IMR-90 (cell line): Measurements from ENCODE around the gene TBC1D24. TPM values are rescaled to one million over a fixed set of nuclear protein-coding genes. Genes with fewer than 3 reads are reported as not detected.

Source experiments
- ATAC-seq: fragments of 200-7000 bp; cut with Tn5 transposase; 2 replicates; pipeline ENCODE4 v1.9.1; 2020; ENCODE audit warnings: low read depth, mild to moderate bottlenecking, moderate library complexity
- BruUV-seq: library from RNA; stranded (reverse); fragments of 400-500 nt; replicated peaks from 2 replicates; lab custom pipeline; 2021; lab: Mats Ljungman, UMichigan
- CTCF ChIA-PET: fragments of 300-600 bp; formaldehyde crosslinking; extraction: SDS; loops from one replicate; lab custom pipeline; 2021; ENCODE audit warnings: antibody characterized with exemption; lab: Yijun Ruan, JAX
- POLR2A ChIA-PET: fragments of 300-600 bp; sonication (Branson Sonifier 250); formaldehyde crosslinking; loops from one replicate; lab custom pipeline; 2022; ENCODE audit warnings: antibody characterized with exemption; ENCODE audit not compliant: unreplicated experiment; lab: Charles Lee
- DNase-seq: peaks from one replicate; pipeline ENCODE4 v3.0.0; 2013
- H2AFZ ChIP-seq: replicated peaks from 2 replicates; pipeline ENCODE3; 2013; ENCODE audit warnings: low read length, mild to moderate bottlenecking; ENCODE audit not compliant: poor library complexity
- H2AK5ac ChIP-seq: 2 replicates; pipeline ENCODE4 v1.6.1; 2013; ENCODE audit warnings: low read depth, low read length, inconsistent platforms
- H2AK9ac ChIP-seq: replicated peaks from 2 replicates; pipeline ENCODE3; 2013; ENCODE audit warnings: mild to moderate bottlenecking, low read depth, low read length, moderate library complexity; ENCODE audit not compliant: poor library complexity
- H2BK120ac ChIP-seq: 2 replicates; pipeline ENCODE4 v1.6.1; 2013; ENCODE audit warnings: low read depth, low read length, inconsistent platforms
- H2BK15ac ChIP-seq: 3 replicates; pipeline ENCODE4 v1.6.1; 2013; ENCODE audit warnings: low read depth, low read length, inconsistent platforms
- H2BK20ac ChIP-seq: 2 replicates; pipeline ENCODE4 v1.6.1; 2013; ENCODE audit warnings: low read depth, mild to moderate bottlenecking, inconsistent platforms, low read length, moderate library complexity
- H2BK5ac ChIP-seq: 2 replicates; pipeline ENCODE4 v1.6.1; 2013; ENCODE audit warnings: mild to moderate bottlenecking, low read depth, low read length, inconsistent platforms; ENCODE audit not compliant: poor library complexity, severe bottlenecking
- H3K14ac ChIP-seq: replicated peaks from 2 replicates; pipeline ENCODE4 v1.6.1; 2013; ENCODE audit warnings: low read depth, low read length, inconsistent platforms
- H3K18ac ChIP-seq: 2 replicates; pipeline ENCODE4 v1.6.1; 2013; ENCODE audit warnings: low read depth, low read length, control low read depth
- H3K23ac ChIP-seq: 2 replicates; pipeline ENCODE4 v1.6.1; 2013; ENCODE audit warnings: low read depth, low read length, inconsistent platforms
- H3K27ac ChIP-seq: 2 replicates; pipeline ENCODE4 v1.5.1; 2013; ENCODE audit warnings: mild to moderate bottlenecking, control low read depth, low read length; ENCODE audit not compliant: insufficient read depth
- H3K27me3 ChIP-seq: 2 replicates; pipeline ENCODE4 v1.6.1; 2013; ENCODE audit warnings: low read length; ENCODE audit not compliant: control insufficient read depth, insufficient read depth
- H3K36me3 ChIP-seq: 2 replicates; pipeline ENCODE4 v1.6.1; 2013; ENCODE audit warnings: low read length, mixed read lengths; ENCODE audit not compliant: control insufficient read depth, insufficient read depth
- H3K4ac ChIP-seq: 2 replicates; pipeline ENCODE4 v1.6.1; 2013; ENCODE audit warnings: low read depth, low read length, inconsistent platforms
- H3K4me1 ChIP-seq: 2 replicates; pipeline ENCODE4 v1.6.1; 2013; ENCODE audit warnings: low read length, mixed read lengths; ENCODE audit not compliant: control insufficient read depth, insufficient read depth
- H3K4me2 ChIP-seq: 2 replicates; pipeline ENCODE4 v1.6.1; 2013; ENCODE audit warnings: low read depth, mild to moderate bottlenecking, control low read depth, low read length, moderate library complexity
- H3K4me3 ChIP-seq: 2 replicates; pipeline ENCODE4 v1.5.1; 2013; ENCODE audit warnings: low read depth, mild to moderate bottlenecking, control low read depth, low read length, moderate library complexity; ENCODE audit not compliant: insufficient read depth
- H3K56ac ChIP-seq: 2 replicates; pipeline ENCODE4 v1.6.1; 2013; ENCODE audit warnings: low read length, inconsistent platforms; ENCODE audit not compliant: insufficient read depth; ENCODE audit errors: extremely low read depth
- H3K79me1 ChIP-seq, 2 experiments: 2 replicates each; pipeline ENCODE4 v1.6.1; 2013; ENCODE audit warnings: low read length in 2 of 2, inconsistent platforms in 1 of 2, low read depth in 1 of 2
- H3K9ac ChIP-seq: 2 replicates; pipeline ENCODE4 v1.6.1; 2013; ENCODE audit warnings: low read depth, low read length, control low read depth
- H3K9me1 ChIP-seq: 2 replicates; pipeline ENCODE4 v1.6.1; 2013; ENCODE audit warnings: low read length, inconsistent platforms; ENCODE audit not compliant: insufficient read depth
- H3K9me3 ChIP-seq: 2 replicates; pipeline ENCODE4 v1.6.1; 2013; ENCODE audit warnings: low read length; ENCODE audit not compliant: control insufficient read depth, insufficient read depth
- H4K20me1 ChIP-seq: 2 replicates; pipeline ENCODE4 v1.6.1; 2013; ENCODE audit warnings: low read length, inconsistent platforms; ENCODE audit not compliant: insufficient read depth
- H4K5ac ChIP-seq: 2 replicates; pipeline ENCODE4 v1.6.1; 2013; ENCODE audit warnings: mild to moderate bottlenecking, low read depth, low read length, control low read depth
- H4K8ac ChIP-seq, 2 experiments: 2 replicates each; pipeline ENCODE4 v1.6.1; 2013; ENCODE audit warnings: low read depth in 2 of 2, low read length in 2 of 2, control low read depth in 1 of 2, inconsistent platforms in 1 of 2
- H4K91ac ChIP-seq: 2 replicates; pipeline ENCODE4 v1.6.1; 2013; ENCODE audit warnings: low read depth, low read length, inconsistent platforms; ENCODE audit not compliant: insufficient read depth
- CHD1 ChIP-seq: IDR thresholded peaks from 2 replicates; pipeline ENCODE4 v1.6.1; 2012; ENCODE audit warnings: low read depth, low read length, improper control_type of control experiment
- CTCF ChIP-seq: conservative IDR thresholded peaks from 2 replicates; pipeline ENCODE4 v1.5.1; 2012; ENCODE audit warnings: mild to moderate bottlenecking, low read depth, low read length, improper control_type of control experiment
- MXI1 ChIP-seq: IDR thresholded peaks from 2 replicates; pipeline ENCODE4 v1.6.1; 2012; ENCODE audit warnings: low read depth, mild to moderate bottlenecking, low read length, moderate library complexity, borderline replicate concordance
- SMC3 ChIP-seq: fragments of 150-350 bp; IDR thresholded peaks from 2 replicates; pipeline ENCODE4 v1.6.1; 2016; ENCODE audit warnings: low read depth, mild to moderate bottlenecking, antibody characterized with exemption, low read length, moderate library complexity
- WGBS, 2 experiments: methylation state at CpG; one replicate each; pipeline versions ENCODE4 v1.1.5 to v1.1.7; 2013; ENCODE audit warnings: missing lambda C conversion rate in 2 of 2; ENCODE audit not compliant: insufficient read length in 1 of 2; ENCODE audit errors: extremely low coverage in 2 of 2; 5-methylcytosine and 5-hydroxymethylcytosine counted together
- dilution Hi-C: fragments of 300-500 bp; cut with HindIII; formaldehyde crosslinking; loops from one replicate; pipeline ENCODE4 v1.14.3; 2018; ENCODE audit warnings: low sequenced_read_pairs; ENCODE audit not compliant: unreplicated experiment
- in situ Hi-C: fragments of 300-500 bp; cut with MboI; formaldehyde crosslinking; loops from 3 replicates; pipeline ENCODE4 v1.14.3; 2019; ENCODE audit warnings: low sequenced_read_pairs, inconsistent platforms, mixed read lengths
- intact Hi-C: fragments of 100-400 bp; cut with micrococcal nuclease; formaldehyde crosslinking; loops from 2 replicates; pipeline ENCODE4 v1.10.0; 2022
- polyA plus RNA-seq, 3 experiments: library from polyadenylated mRNA; depleted of rRNA; stranded (reverse); fragments of >200 nt; gene quantifications; 2 replicates each; pipeline ENCODE4 v1.2.3, GENCODE V29; 2012; ENCODE audit warnings: low replicate concordance in 1 of 3
- total RNA-seq: library from RNA; depleted of rRNA; stranded (reverse); fragments of >200 nt; gene quantifications from 2 replicates; pipeline ENCODE4 v1.2.3, GENCODE V29; 2012

TBC1D24 gene
- total and polyA plus RNA-seq, 2 of the 4 experiments (the other 2 are of a cell fraction): 7.5 to 13.4 TPM

- Histone ChIP-seq H2BK15ac (no peak overlapping the region), H2AK5ac (peak overlapping the region; percentile 61), H2BK120ac (peak overlapping the region; percentile 52; the same call in 1 of the 2 replicates), H3K56ac (peak overlapping the region; percentile 17; the same call in 1 of the 2 replicates), H3K23ac (peak overlapping the region; percentile 87; the same call in 1 of the 2 replicates), H2AK9ac (peak overlapping the region; percentile 97), H2BK5ac (peak overlapping the region; percentile 69), H2AFZ (peak overlapping the region; percentile 100), H3K27me3 (no peaks in the 10 kb centered on the region), H3K18ac (no peak overlapping the region), H4K5ac (no peak overlapping the region), H3K14ac (peak overlapping the region; percentile 97), H2BK20ac (no peak overlapping the region), H3K4ac (peak overlapping the region; percentile 86), H3K4me2 (peak overlapping the region; percentile 80), H3K4me1 (peaks cover 4% of the 10 kb centered on the region), H3K9me1 (peaks cover 12% of the 10 kb centered on the region; the same call in 1 of the 2 replicates), H4K91ac (peak overlapping the region; percentile 89), H4K8ac (peak overlapping the region; percentile 79 to 93), H4K20me1 (0 out of 2 replicates have a peak, but pooled peaks cover 3% of the 10 kb centered on the region), H3K36me3 (peaks cover 5% of the 10 kb centered on the region), H3K27ac (peak overlapping the region; percentile 37; the same call in 1 of the 2 replicates), H3K9ac (peak overlapping the region; percentile 69), H3K9me3 (no peaks in the 10 kb centered on the region), H3K79me1 (peaks cover 36 to 43% of the 10 kb centered on the region in 2 experiments), H3K4me3 (peak overlapping the region; percentile 89)
- intact Hi-C loops: loop anchor here (2.0 kb wide), 1 partner anchor 159 kb away; the partner anchor contains the start of gene RNPS1
- ATAC-seq: 0 out of 2 replicates have a peak, but pooled peaks have one; percentile 1
- TF ChIP-seq MXI1 (no peak), CHD1 (no peak), SMC3 (peak; percentile 9; the same call in 1 of the 2 replicates), CTCF (0 out of 2 replicates have a peak, but pooled peaks have one; percentile 14)
- in situ Hi-C loops: loop anchor here (10.0 kb wide), 1 partner anchor 153 kb away; no protein-coding TSS in a partner anchor
- no peak for DNase-seq
- POLR2A ChIA-PET: no interaction called here
- BruUV-seq: no TSS peak
- dilution Hi-C loops: no loop called here
- CTCF ChIA-PET: interaction anchor here (0.5 kb wide), 1 partner anchor 25 kb away, joined by 3 read pairs; no protein-coding TSS in a partner anchor
- 15% methylated on average over 8 of the region's 28 CpGs; no CpG with 5 or more reads in 1 of the 2 experiments for WGBS, 2 experiments
Observed at GRCh38 chr16:2428051-2428783, 46.7 kb upstream of the TBC1D24 start.
